Subcutaneous adipose tissue (tissue), 4 donors: Measurements from ENCODE around the gene ST3GAL3. TPM values are rescaled to one million over a fixed set of nuclear protein-coding genes. Genes with fewer than 3 reads are reported as not detected.

ENCODE experiments used
- CTCF ChIP-seq: fragments of 450-650 bp; IDR thresholded peaks from one replicate; pipeline ENCODE4 v1.5.1; 2016; ENCODE audit warnings: low read depth, mild to moderate bottlenecking, control low read depth, antibody characterized with exemption, moderate library complexity
- total RNA-seq, 4 donors: library from RNA; depleted of rRNA; stranded (reverse); fragments of >200 nt; gene quantifications; one replicate each; pipeline ENCODE4 v1.1.0, GENCODE V29; 2016

ST3GAL3 gene
- total RNA-seq, 4 donors from 2014 or later: 13.1 to 36.7 (median 19.0) TPM

GRCh38 chr1:43687301-43688108 is 19.8 kb upstream of the ST3GAL3 start:
- TF ChIP-seq CTCF: no peak

- no peak for TF ChIP-seq CTCF
Observed at GRCh38 chr1:43688109-43688387, 19.3 kb upstream of the ST3GAL3 start.

GRCh38 chr1:43688594-43689000 is 18.7 kb upstream of the ST3GAL3 start:
- no peak for TF ChIP-seq CTCF

GRCh38 chr1:43689289-43689688 is 18.0 kb upstream of the ST3GAL3 start:
- TF ChIP-seq CTCF: no peak

- no peak for TF ChIP-seq CTCF
Observed at GRCh38 chr1:43691871-43692815, 15.2 kb upstream of the ST3GAL3 start.

GRCh38 chr1:43693371-43693770 is 14.0 kb upstream of the ST3GAL3 start:
- no peak for TF ChIP-seq CTCF

- TF ChIP-seq CTCF: no peak
Observed at GRCh38 chr1:43699281-43699680, 8.1 kb upstream of the ST3GAL3 start.
